Germinal center (tissue), 1 donor: Measurements from ENCODE around the gene ARHGAP29.
A peak's percentile ranks its signal among the peaks of the same experiment; 100 is the strongest.

Experiments used
- DNase-seq: peaks from one replicate; pipeline ENCODE4 v3.0.0; 2012; ENCODE audit warnings: mixed read lengths, low spot score

ARHGAP29 gene

DNA sequence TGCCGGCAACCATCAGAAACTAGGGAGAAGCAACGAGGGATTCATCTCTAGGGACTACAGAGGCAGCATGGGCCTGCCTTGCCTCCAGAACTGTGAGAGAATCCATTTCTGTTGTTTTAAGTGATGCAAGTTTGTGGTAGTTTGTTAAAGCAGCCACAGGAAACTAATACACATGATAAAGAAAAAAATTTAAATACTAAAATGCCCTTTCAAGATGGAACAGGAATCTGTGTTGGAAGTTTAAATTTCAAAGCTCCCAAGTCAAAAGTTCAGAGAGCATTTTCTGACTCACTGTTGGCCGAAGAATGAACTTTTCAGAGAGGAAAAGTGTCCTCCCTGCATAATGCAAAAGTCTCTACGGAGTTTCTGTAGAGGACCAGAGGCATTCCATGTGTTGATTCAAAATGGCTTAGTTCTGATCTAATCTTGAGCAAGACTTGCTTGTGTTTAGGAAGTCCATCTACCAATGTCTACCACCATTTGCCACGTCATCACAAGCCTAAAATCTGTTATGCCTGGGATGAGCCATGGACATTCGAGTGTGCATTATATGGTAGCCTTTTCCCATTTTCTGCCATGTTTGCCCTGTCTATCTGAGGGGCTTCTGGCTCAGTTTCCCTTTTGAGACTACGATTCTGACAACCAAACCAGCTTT, 22.4 kb upstream of the ARHGAP29 start:
- no peak for DNase-seq

DNA sequence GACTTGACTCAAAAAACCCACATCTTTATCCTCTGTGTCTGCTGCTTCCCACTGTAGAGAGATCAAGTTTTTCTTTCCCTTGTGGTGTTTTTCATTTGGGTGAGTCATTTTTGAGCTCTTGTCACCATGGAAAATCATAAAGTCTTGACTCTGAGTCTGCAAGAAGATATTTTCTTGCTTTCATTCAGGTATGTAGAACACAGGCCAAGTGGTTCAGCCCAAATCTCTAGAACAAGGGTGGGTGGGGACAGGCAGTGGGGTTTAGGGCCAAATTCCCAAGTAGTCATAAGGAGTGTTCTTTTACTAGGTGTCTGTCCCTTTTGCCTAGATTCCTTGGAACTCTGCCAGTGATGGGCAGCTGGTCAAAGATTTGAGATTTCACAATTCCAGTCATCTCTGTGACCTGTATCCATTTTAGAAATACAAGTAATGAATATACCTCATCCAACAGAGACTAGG, 21.5 kb upstream of the ARHGAP29 start:
- DNase-seq: no peak

DNA sequence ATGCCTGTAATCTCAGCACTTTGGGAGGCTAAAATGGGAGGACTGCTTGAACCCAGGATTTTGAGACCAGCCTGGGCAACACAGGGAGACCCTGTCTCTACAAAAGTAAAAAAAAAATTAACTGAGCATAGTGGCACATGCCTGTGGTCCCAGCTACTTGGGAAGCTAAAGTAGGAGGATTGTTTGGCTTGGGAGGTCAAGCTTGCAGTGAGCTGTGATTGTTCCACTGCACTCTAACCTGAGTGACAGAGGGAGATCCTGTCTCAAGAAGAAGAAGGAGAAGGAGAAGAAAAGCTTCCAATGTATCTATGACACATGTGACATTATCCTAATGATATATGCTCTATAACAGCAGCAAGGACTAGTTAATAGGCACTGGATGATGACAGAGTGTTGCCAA, 20.1 kb upstream of the ARHGAP29 start:
- DNase-seq: no peak

DNA sequence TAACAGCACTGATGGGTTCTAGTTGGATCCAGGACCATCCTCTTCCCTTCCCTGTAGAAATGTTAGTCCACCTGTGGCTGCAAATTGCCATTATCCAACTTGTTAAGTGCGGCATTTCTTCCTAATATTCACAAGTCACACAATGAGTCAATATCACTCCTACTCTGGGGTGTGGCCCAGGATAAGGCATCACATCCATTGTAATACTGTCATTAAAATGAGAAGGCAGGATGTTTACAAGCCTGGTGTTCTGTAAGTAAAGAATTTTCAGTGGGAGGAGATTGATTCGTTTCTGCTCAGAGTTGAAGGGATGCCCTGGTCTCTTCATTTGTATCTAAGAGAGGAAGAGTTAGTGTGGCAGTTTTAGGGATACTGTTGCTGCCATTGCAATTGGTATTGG, 18.1 kb upstream of the ARHGAP29 start:
- DNase-seq: no peak

DNA sequence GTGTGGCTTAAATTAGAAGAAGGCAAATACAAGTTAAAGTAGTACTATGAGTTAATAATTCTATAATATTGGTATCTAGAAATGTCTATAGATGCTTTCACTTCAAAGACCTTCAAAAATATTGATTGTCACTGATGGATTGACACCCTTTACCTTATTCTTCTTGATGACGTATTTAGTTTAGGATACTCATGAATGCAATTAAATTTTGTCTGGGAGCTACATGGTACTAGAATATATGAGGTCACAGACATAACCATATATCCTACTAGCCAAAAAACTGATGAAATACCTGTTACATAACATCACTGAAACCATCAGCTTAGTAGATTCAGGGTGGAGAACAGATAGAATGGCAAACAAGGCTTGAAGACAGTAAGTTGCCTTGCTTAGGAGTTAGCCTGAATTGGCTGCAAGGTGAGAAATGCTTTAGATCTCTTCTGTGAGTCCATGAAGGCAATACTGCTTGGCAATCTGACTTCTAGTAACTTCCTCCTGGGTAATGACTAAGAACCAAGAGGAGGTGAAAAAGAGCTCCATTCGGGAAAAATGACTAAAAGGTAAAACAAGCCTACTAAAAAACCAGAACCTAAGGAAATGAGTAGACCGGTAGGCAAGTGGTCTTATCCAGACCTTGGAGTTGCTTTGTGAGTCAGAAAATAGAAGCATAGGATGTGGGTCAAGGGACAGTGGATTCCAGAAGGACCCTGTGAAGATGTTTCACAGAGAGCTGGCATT, 16.9 kb upstream of the ARHGAP29 start:
- DNase-seq: no peak

DNA sequence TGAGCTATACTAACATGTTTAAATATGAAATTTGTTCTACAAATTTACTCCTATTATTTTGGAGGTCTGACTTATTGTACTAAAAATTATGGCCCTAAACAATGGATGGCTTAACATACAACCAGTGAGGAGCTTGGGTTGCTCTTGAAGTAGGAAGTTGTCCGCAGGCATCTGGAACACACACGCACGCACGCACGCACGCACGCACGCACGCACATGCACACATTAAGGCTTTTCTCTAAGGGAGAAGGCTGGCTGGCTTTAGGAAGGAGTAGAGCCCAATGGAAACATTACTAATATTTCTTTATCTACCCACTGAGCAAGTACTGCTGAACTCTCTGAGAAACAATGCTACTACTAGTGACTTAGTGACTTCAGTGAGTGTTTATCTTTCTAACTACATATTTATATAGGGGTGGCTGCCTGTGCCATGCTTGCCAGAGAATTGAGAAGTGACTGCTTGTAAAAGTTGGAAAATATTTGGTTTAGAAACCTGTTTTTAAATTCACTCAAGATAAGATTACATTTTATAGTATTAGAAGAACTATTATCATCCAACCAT, 16.2 kb upstream of the ARHGAP29 start:
- no peak for DNase-seq

DNA sequence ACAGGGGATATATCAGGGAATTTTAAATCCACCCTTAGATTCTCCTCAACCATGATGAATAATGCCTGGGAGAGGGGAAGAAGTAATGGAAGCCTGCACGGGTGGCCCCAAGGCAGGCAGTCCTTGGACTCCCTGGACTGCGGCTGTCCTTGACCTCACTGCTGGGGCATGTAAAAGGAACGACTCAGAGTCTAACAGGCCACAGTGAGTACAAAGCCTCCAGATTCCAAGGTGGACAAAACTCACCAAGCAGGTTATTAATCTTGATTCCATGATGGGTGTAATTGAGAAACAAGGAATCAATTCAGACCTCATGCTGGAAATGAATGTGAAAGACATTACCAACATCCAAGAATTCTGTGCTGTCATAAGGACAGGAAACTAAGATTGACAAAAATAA, 13.0 kb upstream of the ARHGAP29 start:
- no peak for DNase-seq

DNA sequence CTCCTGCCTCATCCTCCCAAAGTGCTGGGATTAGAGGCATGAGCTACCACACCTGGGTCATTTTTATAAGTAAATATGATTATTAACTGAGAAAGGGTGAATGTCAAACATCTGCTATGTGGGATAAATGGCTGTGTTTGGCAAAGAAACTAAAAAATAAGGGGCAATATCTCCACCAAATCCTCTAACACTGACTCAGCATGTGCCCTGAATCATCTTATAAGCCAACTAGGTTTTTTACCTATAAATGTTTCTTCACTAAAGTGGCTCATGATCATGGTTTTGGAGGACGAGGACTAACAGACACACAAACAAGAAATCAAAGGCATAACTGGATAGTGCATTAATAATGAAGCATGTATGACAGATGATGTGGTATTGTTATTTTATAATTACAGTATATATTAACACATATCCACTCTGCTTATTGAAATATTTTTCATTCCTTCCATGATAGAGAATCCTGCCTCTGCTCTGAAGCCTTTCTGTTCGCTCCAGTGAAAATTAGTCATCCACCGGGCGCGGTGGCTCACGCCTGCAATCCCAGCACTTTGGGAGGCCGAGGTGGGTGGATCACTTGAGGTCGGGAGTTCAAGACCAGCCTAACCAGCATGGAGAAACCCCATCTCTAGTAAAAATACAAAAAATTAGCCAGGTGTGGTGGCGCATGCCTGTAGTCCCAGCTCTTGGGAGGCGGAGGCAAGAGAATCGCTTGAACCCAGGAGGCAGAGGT, 11.7 kb upstream of the ARHGAP29 start:
- DNase-seq: no peak

DNA sequence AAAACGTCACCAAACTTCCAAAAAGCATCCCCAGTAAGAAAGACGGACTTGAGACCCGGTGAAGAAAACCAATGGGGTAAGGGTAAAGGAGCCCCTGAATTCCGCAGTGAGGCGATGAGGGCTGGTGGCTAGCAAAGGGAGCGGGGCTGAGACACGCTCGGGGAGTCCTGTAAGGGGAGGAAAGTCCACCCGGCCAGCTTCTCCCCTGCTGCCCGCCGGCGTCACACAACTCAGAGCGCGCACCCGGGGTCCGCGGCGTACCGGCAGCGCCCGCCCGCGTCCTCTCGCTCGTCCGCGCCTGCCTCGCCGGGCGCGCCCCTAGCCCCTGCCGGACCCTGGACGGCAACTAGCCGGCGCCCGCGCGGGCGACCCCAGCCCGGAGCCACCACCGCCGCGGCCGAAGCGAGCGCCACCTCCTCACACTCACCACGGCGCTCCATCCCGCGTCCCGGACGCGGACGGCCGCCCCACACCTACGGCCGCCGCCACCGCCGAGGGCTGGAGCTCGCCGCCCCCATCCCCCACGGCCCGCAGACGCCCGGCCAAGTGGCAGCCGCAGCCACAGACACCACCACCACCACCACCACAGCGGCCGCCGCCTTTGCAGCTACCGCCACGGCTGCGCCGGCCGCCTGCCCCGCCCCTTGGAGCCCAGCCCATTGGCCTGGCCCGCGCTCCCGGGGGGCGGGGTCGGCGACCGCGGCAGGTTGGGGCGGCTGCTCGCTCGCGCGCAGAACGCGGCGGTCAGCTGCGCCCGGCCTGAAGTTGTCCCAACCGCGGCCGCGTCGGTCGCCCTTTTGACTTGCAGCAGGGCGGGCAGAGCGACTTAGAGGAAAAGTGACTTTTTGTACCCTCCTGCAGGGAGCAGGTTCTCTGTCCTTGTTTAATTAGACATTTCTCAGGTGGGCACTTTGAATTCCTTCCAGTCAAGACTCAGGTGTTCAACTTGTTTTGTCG, 10.0 kb upstream of the ARHGAP29 start:
- peak; percentile 59 for DNase-seq

DNA sequence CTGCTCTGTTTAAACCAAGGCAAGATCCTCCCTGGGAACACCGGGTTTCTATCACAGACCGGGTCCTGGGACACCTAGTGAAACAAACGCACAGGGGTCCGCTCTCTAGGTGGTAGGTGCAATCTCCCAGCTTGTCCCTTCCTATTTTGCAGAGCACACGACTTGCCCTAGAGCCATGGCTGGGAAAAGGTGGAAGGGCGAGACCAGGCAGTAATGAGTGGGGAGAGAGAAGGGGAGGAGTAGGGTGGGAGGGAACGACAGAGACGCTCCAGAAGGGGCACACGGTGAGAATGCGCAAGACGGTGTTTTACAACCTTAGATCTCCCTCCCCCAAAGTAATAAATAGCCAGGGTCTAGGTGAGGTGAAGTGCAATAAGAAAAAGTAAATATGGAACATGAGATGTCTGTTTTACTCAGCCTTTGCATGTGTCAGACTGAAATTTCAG, 9.3 kb upstream of the ARHGAP29 start:
- no peak for DNase-seq

DNA sequence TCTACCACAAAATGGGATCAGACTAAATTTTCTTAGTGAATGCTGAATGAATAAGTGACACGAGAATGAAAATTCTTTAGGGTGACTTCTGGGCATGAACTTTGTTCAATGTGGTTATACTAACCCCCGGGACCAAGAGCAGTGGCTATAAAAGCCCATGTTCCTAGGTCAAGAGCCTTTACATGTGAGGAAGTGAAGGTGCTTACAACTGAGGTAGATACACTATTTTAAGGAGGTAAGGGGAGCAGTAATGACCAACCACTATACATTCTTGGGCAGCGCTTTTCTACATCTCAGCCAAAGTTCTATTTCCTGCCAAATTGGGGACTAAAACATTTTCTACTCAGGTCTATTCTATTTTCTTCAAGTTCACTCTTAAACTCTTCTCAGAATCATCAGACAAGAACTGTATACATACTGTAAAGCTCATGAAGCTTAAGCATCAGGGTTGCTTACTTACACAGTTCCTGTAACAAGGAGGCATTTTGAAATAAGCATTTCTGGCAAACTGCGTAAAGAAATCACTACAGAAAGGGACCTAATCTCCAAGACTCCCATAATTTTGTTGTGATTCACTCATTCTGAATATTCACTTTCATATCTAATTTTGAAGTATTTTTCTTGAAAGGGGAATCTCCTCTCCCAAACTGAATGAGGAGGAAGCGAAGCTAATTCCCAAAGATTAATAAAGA, 8.5 kb upstream of the ARHGAP29 start:
- no peak for DNase-seq

DNA sequence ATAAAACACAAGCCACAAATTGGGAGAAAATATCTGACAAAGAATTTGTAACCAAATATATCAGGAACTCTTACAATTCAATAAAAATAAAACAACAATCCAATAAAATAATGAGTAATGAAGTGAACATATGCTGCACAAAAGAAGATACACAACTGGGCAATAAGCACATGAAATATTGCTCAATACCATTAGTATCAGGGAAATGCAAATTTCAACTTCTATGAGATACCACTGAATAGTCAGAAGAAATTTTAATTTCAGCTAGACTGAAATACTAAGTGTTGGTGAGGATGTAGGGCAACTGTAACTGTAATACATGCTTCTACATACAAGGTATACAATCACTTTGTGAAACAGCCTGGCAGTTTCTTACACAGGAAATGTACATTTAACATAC, 7.4 kb upstream of the ARHGAP29 start:
- DNase-seq: no peak

DNA sequence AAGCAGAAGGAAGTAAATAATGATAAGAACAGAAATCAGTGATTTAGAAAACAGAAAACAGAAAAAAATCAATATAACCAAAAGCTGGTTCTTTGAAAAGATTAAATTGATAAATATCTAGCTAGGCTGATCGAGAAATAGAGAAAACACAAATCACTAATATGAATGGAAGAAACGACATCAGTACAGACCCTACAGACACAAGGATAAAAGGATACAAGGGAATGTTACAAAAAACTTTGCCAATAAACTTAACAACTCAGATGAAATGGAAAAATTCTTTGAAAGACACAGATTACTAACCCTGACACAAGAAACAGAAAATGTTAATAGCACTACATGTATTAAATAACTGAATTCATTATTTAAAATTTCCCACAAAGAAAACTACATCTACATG, 6.3 kb upstream of the ARHGAP29 start:
- no peak for DNase-seq

DNA sequence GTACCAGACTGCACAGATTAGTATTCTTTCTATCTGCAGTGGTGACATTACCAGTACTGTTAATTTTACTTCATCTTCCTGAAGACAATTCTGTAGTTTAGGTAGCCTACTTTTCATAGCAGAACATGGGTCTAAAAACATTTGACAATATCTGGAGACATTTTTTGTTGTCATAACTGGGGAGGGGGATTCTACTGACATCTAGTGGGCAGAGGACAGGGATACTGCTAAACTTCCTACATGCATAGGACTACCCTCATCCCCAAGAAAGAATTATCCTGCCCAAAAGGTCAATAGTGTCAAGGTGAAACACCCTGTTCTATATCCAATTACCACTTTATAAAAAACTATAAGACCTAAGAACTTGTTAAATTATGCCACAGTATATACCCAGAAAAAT, 3.4 kb upstream of the ARHGAP29 start:
- no peak for DNase-seq

DNA sequence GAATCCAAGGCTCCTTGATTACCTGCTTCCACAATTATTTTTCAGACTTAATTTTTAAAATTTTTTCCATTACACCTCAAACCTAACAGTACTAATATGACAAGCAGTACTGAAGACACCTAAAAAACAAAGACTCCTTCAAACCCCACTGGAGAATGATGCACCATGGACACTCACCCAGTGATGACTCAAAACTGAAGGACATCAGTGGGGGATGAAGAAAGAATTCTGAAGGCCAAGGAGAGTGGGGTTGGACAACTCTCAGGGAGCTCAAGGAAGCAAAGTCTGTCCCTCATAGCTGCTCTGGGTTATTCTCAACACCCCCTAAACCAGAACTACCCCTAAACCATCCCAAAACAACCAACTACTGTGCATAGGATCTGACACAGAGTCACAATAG, 2.4 kb upstream of the ARHGAP29 start:
- no peak for DNase-seq

DNA sequence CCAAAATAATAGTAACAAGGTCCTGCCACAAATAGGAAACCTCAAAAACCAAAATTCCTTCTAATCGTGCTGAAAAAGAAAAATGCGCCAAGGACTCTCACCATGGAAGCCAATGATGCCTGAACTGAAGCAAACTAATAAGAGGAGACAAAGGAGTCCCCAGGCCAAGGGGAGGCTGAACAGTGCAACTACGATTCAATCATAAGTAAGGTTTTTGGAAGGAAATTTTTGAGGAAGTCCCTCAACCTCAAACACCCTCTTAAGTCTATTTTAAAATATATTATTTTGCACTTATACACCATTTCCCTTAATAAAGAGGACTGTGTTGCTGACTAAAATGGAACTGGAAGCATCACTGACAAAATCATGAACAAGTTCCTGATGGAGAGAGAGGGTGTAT, 1.7 kb upstream of the ARHGAP29 start:
- DNase-seq: no peak

DNA sequence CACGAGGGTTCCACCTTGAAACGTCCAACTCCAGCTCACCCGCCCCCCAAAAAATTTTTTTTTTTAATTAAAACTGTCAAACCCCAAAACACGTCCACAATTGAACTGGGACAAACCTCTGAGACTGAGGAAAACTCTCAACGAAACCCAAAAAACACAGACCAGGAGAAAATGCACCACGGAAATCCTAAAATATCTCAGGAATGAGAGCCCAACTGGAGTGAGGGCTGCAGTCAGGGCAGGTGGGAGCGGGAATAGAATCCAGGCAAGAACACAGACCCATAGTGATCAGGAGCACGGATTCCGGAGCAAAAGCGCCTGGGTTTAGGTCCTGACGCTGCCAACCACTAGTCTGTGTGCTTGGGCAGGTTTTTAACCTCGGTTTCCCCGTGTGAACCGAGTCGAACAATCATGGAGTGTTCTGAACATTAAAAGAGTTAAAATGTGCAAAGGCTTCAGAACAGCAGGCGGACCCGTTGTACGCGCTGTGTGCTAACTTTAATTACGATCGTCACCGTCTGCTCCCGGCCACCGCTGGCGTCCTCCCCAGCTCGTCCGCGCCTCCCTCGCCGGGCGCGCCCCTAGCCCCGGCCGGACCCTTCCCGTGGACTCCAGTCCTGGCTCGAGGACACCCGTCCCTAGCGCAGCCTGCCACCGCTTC, 624 bp downstream of the ARHGAP29 start:
- no peak for DNase-seq

DNA sequence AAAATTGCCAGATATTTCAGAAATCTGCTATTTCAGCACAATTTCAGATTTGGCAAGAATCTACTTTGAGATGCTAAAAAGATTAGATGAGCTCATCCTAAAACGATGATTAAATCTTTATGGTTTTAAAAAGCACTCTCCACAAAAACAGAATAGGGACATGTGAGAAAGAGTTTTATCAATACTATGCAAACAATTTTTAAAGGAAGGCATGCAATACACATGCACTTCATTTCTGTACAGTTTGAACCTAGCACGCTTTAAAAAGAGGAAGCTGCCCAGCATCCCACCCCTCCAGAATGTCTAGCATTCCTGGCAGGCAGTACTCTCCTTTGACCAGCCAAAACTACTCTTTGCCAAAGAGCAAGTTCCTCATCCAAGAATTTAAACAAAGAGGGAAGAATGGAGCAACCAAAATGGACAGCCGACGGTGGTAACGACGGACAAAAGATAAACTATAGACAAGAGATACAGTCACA, 1.3 kb downstream of the ARHGAP29 start:
- no peak for DNase-seq

DNA sequence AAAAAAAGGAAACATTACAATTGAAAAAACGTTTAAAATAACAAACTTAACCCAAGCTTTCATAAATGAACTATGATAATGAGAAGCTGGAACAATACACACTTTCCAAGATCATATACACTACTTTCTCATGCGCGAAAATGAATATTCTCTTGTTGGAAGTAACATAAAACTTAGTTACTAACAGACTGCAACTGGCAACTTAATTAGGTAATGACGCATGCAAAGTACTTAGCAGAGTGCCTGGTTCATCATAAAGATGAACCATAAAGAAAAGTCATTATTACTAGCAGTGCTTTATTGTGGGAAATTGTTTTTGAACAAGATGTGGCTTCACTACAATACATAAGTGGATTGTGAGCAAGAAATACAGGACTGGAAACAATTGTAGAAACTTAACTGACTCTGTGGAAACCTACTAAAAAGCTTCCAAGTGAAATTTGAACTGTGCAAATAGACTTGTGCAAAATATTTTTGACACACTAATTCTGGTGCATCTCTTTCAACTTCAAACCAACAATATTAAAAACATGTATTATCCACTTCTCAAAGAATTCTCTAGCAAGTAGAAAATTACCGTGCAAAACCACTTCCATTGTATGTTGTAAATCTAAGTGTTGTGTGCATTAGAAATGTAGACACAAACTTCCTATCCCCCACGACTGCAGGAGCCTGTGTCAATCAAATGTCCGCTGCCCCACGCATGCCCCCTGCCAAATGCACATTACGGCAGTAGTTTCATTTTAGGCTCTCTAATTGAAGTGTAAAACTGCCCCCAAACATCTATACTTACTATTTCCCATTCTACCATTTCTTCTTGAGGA, 2.0 kb downstream of the ARHGAP29 start:
- DNase-seq: no peak
